Chondrocyte (in vitro differentiated cells): ENCODE data around the gene PHF19. TPM values are rescaled to one million over a fixed set of nuclear protein-coding genes. Genes with fewer than 3 reads are reported as not detected.
A peak's percentile ranks its signal among the peaks of the same experiment; 100 is the strongest.

Experiments used
- DNase-seq: peaks from one replicate; pipeline ENCODE4 v3.0.0; 2021; ENCODE audit warnings: mixed read lengths, low spot score
- H3K27ac Mint-ChIP-seq: one replicate; pipeline ENCODE4 v1.8.0; 2021; ENCODE audit warnings: mild to moderate bottlenecking, moderate library complexity, mixed read lengths; ENCODE audit not compliant: unreplicated experiment
- H3K27me3 Mint-ChIP-seq: 2 replicates; pipeline ENCODE4 v1.8.0; 2021; ENCODE audit warnings: low read depth, mixed read lengths
- H3K36me3 Mint-ChIP-seq: 2 replicates; pipeline ENCODE4 v1.8.0; 2021; ENCODE audit warnings: low read depth, mixed read lengths
- H3K4me1 Mint-ChIP-seq: 2 replicates; pipeline ENCODE4 v1.8.0; 2021; ENCODE audit warnings: low read depth, mild to moderate bottlenecking, mixed read lengths
- H3K4me3 Mint-ChIP-seq: one replicate; pipeline ENCODE4 v1.8.0; 2021; ENCODE audit warnings: mild to moderate bottlenecking, moderate library complexity, mixed read lengths; ENCODE audit not compliant: unreplicated experiment
- H3K9me3 Mint-ChIP-seq: 2 replicates; pipeline ENCODE4 v1.8.0; 2021; ENCODE audit warnings: low read depth, mixed read lengths
- CTCF ChIP-seq: fragments of 200-600 bp; sonication (generic); IDR thresholded peaks from 2 replicates; pipeline ENCODE4 v1.5.0; 2021; ENCODE audit warnings: antibody characterized with exemption, mild to moderate bottlenecking, moderate library complexity
- total RNA-seq: library from RNA; stranded (reverse); gene quantifications from 3 replicates; pipeline ENCODE4 v1.2.1, GENCODE V29; 2021

The PHF19 gene
- total RNA-seq, 1 donor from 2014 or later: 77.8 TPM

- no peak overlapping the region for H3K27ac Mint-ChIP-seq
- TF ChIP-seq CTCF: no peak
- H3K4me1 Mint-ChIP-seq: peaks cover 60% of the 10 kb centered on the region
Measured at GRCh38 chr9:120874226-120875194, 2.5 kb downstream of the PHF19 start.

GRCh38 chr9:120873512-120873911 is 3.5 kb downstream of the PHF19 start:
- no peak for TF ChIP-seq CTCF
- Mint-ChIP-seq H3K27ac (peak overlapping the region; percentile 17), H3K4me3 (no peak overlapping the region), H3K27me3 (no peaks in the 10 kb centered on the region), H3K36me3 (peaks cover 22% of the 10 kb centered on the region), H3K4me1 (peaks cover 64% of the 10 kb centered on the region), H3K9me3 (no peaks in the 10 kb centered on the region)
- no peak for DNase-seq

More at GRCh38 chr9:120874226-120875194, 2.5 kb downstream of the PHF19 start:
- peak overlapping the region; percentile 77 for H3K4me3 Mint-ChIP-seq
- no peaks in the 10 kb centered on the region for H3K27me3 Mint-ChIP-seq
- H3K36me3 Mint-ChIP-seq: peaks cover 22% of the 10 kb centered on the region
- no peaks in the 10 kb centered on the region for H3K9me3 Mint-ChIP-seq
- DNase-seq: no peak

GRCh38 chr9:120872791-120873502 is 4.0 kb downstream of the PHF19 start:
- Mint-ChIP-seq H3K4me1 (peaks cover 62% of the 10 kb centered on the region), H3K9me3 (no peaks in the 10 kb centered on the region), H3K27ac (peak overlapping the region; percentile 17), H3K36me3 (peaks cover 24% of the 10 kb centered on the region), H3K4me3 (no peak overlapping the region), H3K27me3 (no peaks in the 10 kb centered on the region)
- DNase-seq: no peak
- no peak for TF ChIP-seq CTCF

- peaks cover 32% of the 10 kb centered on the region for H3K36me3 Mint-ChIP-seq
- H3K27me3 Mint-ChIP-seq: no peaks in the 10 kb centered on the region
- peaks cover 48% of the 10 kb centered on the region for H3K4me1 Mint-ChIP-seq
- TF ChIP-seq CTCF: no peak
- no peak overlapping the region for H3K27ac Mint-ChIP-seq
- no peaks in the 10 kb centered on the region for H3K9me3 Mint-ChIP-seq
- DNase-seq: no peak
- no peak overlapping the region for H3K4me3 Mint-ChIP-seq
Measured at GRCh38 chr9:120870206-120870605, 6.8 kb downstream of the PHF19 start.

GRCh38 chr9:120869726-120870125 is 7.3 kb downstream of the PHF19 start:
- Mint-ChIP-seq H3K4me1 (peaks cover 44% of the 10 kb centered on the region), H3K36me3 (peaks cover 31% of the 10 kb centered on the region), H3K9me3 (no peaks in the 10 kb centered on the region), H3K27me3 (no peaks in the 10 kb centered on the region), H3K4me3 (no peak overlapping the region), H3K27ac (peak overlapping the region; percentile 63)
- DNase-seq: no peak
- no peak for TF ChIP-seq CTCF
